ENCODE results near the gene ADAM19. TPM values are rescaled to one million over a fixed set of nuclear protein-coding genes. Genes with fewer than 3 reads are reported as not detected.
"Not testable (repeated sequence)": the region's sequence is repeated elsewhere in the genome, so short reads cannot be mapped to it uniquely, and the experiment has no call there.

ADAM19 gene
- total RNA-seq, 1 donor from 2014 or later = 11.5 TPM

GRCh38 chr5:157485811-157486210 is 89.8 kb downstream of the ADAM19 start:
- no peak overlapping the region for H3K4me3 Mint-ChIP-seq
- no peaks in the 10 kb centered on the region for H4K20me1 ChIP-seq (ENCODE audit: low read depth)
- H2AFZ ChIP-seq (replicated peaks) = no peak overlapping the region
- H3K9me3 Mint-ChIP-seq = no peaks in the 10 kb centered on the region
- H3K79me2 ChIP-seq (ENCODE audit: low read depth) = no peaks in the 10 kb centered on the region
- no peaks in the 10 kb centered on the region for H3K27me3 ChIP-seq
- H3F3A ChIP-seq (ENCODE audit: low read depth) = no peaks in the 10 kb centered on the region
- no peaks in the 10 kb centered on the region for H3K9me3 ChIP-seq (ENCODE audit: low read depth)
- no peak overlapping the region for H3K4me3 ChIP-seq
- no peak for DNase-seq (ENCODE audit: low spot score)
- TF ChIP-seq EZH2phosphoT487 (IDR thresholded peaks at IDR 0.05) = no peak
- no peak for TF ChIP-seq CTCF (IDR thresholded peaks at IDR 0.05)
- TF ChIP-seq EZH2 (IDR thresholded peaks at IDR 0.05) = no peak
- H3K27me3 Mint-ChIP-seq (ENCODE audit: insufficient read depth, low read depth) = peaks cover 4% of the 10 kb centered on the region
- H3K9ac ChIP-seq = no peak overlapping the region
- H3K4me1 ChIP-seq = no peaks in the 10 kb centered on the region
- peaks cover 2% of the 10 kb centered on the region for H3K4me1 Mint-ChIP-seq
- H3K36me3 Mint-ChIP-seq = peaks cover 33% of the 10 kb centered on the region
- no peaks in the 10 kb centered on the region for H3K36me3 ChIP-seq
- no peak overlapping the region for H3K27ac ChIP-seq
- no peak overlapping the region for H3K27ac Mint-ChIP-seq
- no peak overlapping the region for H3K4me2 ChIP-seq

- Histone ChIP-seq H2AFZ (replicated peaks) (no peak overlapping the region), H3F3A (ENCODE audit: low read depth) (no peaks in the 10 kb centered on the region), H3K4me1 (no peaks in the 10 kb centered on the region), H3K27me3 (no peaks in the 10 kb centered on the region), H3K4me3 (no peak overlapping the region), H3K79me2 (ENCODE audit: low read depth) (no peaks in the 10 kb centered on the region), H4K20me1 (ENCODE audit: low read depth) (no peaks in the 10 kb centered on the region), H3K27ac (no peak overlapping the region), H3K9ac (no peak overlapping the region), H3K4me2 (no peak overlapping the region), H3K36me3 (no peaks in the 10 kb centered on the region), H3K9me3 (ENCODE audit: low read depth) (no peaks in the 10 kb centered on the region)
- no peak for DNase-seq (ENCODE audit: low spot score)
- H3K4me3 Mint-ChIP-seq = no peak overlapping the region
- H3K27me3 Mint-ChIP-seq (ENCODE audit: insufficient read depth, low read depth) = peaks cover 4% of the 10 kb centered on the region
- peaks cover 36% of the 10 kb centered on the region for H3K36me3 Mint-ChIP-seq
- no peak for TF ChIP-seq EZH2 (IDR thresholded peaks at IDR 0.05)
- TF ChIP-seq EZH2phosphoT487 (IDR thresholded peaks at IDR 0.05) = no peak
- no peak for TF ChIP-seq CTCF (IDR thresholded peaks at IDR 0.05)
- no peaks in the 10 kb centered on the region for H3K9me3 Mint-ChIP-seq
- no peak overlapping the region for H3K27ac Mint-ChIP-seq
- peaks cover 2% of the 10 kb centered on the region for H3K4me1 Mint-ChIP-seq
Measured at GRCh38 chr5:157485340-157485739, 90.2 kb downstream of the ADAM19 start.

- no peak for DNase-seq (ENCODE audit: low spot score)
- Mint-ChIP-seq H3K27me3 (ENCODE audit: insufficient read depth, low read depth) (peaks cover 4% of the 10 kb centered on the region), H3K9me3 (no peaks in the 10 kb centered on the region), H3K27ac (no peak overlapping the region), H3K36me3 (peaks cover 34% of the 10 kb centered on the region), H3K4me3 (no peak overlapping the region), H3K4me1 (peaks cover 2% of the 10 kb centered on the region)
- no peak overlapping the region for H3K4me2 ChIP-seq
- H3F3A ChIP-seq (ENCODE audit: low read depth) = no peaks in the 10 kb centered on the region
- no peak overlapping the region for H3K4me3 ChIP-seq
- H3K36me3 ChIP-seq = no peaks in the 10 kb centered on the region
- H4K20me1 ChIP-seq (ENCODE audit: low read depth) = no peaks in the 10 kb centered on the region
- no peak for TF ChIP-seq EZH2phosphoT487 (IDR thresholded peaks at IDR 0.05)
- TF ChIP-seq CTCF (IDR thresholded peaks at IDR 0.05) = no peak
- TF ChIP-seq EZH2 (IDR thresholded peaks at IDR 0.05) = no peak
- H2AFZ ChIP-seq (replicated peaks) = no peak overlapping the region
- H3K9ac ChIP-seq = no peak overlapping the region
- H3K4me1 ChIP-seq = peaks cover under 1% of the 10 kb centered on the region
- H3K27me3 ChIP-seq = no peaks in the 10 kb centered on the region
- no peaks in the 10 kb centered on the region for H3K79me2 ChIP-seq (ENCODE audit: low read depth)
- no peaks in the 10 kb centered on the region for H3K9me3 ChIP-seq (ENCODE audit: low read depth)
- no peak overlapping the region for H3K27ac ChIP-seq
Measured at GRCh38 chr5:157484768-157485167, 90.8 kb downstream of the ADAM19 start.

GRCh38 chr5:157482702-157483101 is 92.9 kb downstream of the ADAM19 start:
- H3K27me3 Mint-ChIP-seq (ENCODE audit: insufficient read depth, low read depth); H3K27ac Mint-ChIP-seq: not testable (repeated sequence)
- peaks cover 10% of the 10 kb centered on the region for H3K4me1 Mint-ChIP-seq

More at GRCh38 chr5:157482702-157483101, 92.9 kb downstream of the ADAM19 start:
- not testable (repeated sequence) for H3K27ac ChIP-seq; H2AFZ ChIP-seq (replicated peaks); H3K9ac ChIP-seq; H3K79me2 ChIP-seq (ENCODE audit: low read depth); H3F3A ChIP-seq (ENCODE audit: low read depth); H4K20me1 ChIP-seq (ENCODE audit: low read depth); H3K27me3 ChIP-seq; DNase-seq (ENCODE audit: low spot score); H3K36me3 ChIP-seq; H3K4me3 ChIP-seq; H3K4me2 ChIP-seq; H3K4me3 Mint-ChIP-seq; H3K4me1 ChIP-seq; H3K9me3 Mint-ChIP-seq; H3K9me3 ChIP-seq (ENCODE audit: low read depth)
- H3K36me3 Mint-ChIP-seq = peaks cover 29% of the 10 kb centered on the region
